H54 (cell line): ENCODE results near the gene CFAP157.

Experiments
- DNase-seq: peaks from one replicate; pipeline ENCODE4 v3.0.0; 2011; ENCODE audit warnings: low spot score, mixed read lengths; ENCODE audit not compliant: insufficient read length
- FAIRE-seq: peaks from 3 replicates; lab custom pipeline; 2011; peaks lifted over from hg19 to GRCh38; lab: Jason Lieb, UNC
- POLR2A ChIP-seq: IDR thresholded peaks from 2 replicates; pipeline ENCODE4 v1.6.1; 2011; ENCODE audit warnings: low read depth, mild to moderate bottlenecking, low read length

Gene CFAP157

DNA sequence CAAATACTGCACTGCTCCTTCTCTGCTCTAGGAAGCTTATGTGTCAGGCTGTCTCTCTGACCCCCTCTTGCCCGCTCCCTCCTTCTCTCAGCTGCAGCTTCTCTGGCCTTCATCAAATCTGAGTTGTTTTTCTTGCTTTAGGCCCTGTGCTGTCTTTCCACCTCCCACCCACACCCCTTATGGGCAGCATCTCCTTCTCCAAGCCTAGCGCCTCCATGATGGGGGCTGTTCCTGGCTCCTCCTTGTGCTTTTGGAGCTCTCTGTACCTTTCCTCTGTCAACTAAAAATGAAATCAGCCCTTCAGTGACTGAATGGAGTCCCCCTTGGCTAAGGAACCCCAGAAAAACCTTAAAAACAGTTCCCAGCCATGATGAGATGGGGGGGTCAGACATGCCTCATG lies 6.6 kb upstream of the CFAP157 start:
- no peak for TF ChIP-seq POLR2A
- FAIRE-seq, result no peak

DNA sequence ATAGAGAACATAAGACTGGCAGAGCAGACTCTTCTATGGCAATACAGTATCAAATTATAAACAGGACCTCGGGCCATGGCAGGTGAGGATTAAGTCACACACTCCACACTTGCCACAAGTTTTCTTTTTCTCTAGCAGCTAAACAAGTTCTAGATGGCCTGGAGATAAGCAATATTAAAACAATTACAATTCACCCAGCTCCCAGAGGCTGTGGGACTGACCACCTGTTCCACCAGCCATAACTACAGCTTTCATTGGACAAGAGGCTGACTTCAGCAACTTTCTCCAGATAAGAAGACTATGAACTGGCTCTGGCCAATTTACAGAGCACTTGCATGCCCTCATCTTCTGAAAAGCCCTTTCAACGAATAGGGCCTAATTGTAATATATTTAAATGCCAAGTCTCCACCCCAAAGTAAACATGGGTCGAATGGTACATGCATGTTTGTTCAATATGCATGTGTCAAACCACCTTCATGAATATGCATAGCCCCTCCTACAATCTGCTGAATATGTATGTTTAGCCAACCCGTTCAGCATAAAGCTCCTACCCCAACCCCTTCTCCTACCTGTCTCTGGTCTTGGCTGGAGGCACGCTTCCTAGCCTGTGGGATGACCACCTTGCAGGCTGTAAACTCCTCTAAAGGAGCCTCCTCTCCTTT lies 6.1 kb upstream of the CFAP157 start:
- TF ChIP-seq POLR2A, result no peak
- FAIRE-seq (no peak), DNase-seq (no peak)

More for the DNA sequence above, 6.6 kb upstream of the CFAP157 start:
- DNase-seq, result no peak

DNA sequence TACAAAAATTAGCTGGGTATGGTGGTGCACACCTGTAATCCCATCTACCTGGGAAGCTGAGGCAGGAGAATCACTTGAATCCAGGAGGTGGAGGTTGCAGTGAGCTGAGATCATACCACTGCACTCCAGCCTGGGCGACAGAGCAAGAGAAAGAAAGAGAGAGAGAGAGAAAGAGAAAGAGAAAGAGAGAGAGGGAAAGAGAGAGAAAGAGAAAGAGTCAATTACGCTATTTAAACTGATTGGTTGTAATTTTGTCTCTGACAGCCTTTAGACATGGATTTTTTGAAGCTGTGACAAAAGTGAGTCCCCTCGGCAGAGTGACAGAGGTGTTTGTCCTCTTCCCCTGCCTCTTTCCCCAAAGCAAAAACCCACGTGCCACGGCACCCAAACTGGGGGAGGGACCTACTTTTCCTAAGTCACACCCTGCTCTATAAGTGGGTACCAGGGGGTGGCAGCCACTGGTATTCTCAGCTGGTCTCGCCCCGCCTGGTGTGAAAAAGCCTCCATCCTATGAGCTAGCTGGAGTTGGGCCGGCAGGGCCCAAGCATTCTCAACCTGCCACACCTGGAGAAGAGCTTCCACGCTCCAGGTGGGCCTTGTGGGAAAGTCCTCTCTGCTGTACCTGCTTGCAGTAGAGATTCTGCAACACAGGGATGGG lies 3.4 kb upstream of the CFAP157 start:
- FAIRE-seq (no peak), DNase-seq (no peak)
- TF ChIP-seq POLR2A, result no peak

DNA sequence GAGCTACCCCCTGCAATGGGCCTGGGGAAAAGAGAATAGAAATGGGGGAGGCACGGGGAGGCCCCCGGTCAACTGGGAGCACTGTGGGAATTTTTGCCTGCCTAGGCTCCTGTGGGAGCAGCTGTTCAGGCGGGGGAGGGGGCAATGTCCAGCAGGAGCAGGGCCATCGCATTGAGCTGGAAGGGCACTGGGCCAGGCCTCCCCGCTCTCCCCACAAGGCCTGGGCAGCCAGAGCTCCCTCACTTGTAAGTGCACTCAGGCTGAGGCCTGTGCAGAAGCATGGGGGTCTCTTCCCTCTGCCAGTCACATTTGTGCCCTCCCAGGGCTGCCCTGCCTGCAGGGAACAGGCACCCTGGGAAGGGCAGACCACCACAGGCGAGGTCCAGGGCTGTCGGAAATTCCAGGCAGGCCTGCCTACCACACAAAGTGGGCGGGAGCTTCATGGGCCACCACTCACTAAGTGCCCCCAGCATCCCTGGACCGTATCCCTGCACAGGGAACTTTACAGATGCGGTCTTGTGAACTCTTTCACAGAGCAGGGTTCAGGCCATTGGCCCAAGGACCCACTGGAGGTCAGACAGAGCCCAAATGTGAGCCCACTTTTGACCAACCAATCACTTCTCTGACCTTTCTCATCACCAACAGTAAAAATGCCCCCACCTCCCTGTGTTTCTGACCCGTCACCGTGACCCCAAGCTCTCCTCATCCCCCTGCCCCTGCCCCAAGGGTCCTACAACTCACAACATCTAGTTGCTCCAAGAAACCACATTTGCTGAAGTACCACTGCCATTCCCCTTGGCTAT lies 1.0 kb upstream of the CFAP157 start:
- TF ChIP-seq POLR2A, result no peak
- no peak for FAIRE-seq
- no peak for DNase-seq

DNA sequence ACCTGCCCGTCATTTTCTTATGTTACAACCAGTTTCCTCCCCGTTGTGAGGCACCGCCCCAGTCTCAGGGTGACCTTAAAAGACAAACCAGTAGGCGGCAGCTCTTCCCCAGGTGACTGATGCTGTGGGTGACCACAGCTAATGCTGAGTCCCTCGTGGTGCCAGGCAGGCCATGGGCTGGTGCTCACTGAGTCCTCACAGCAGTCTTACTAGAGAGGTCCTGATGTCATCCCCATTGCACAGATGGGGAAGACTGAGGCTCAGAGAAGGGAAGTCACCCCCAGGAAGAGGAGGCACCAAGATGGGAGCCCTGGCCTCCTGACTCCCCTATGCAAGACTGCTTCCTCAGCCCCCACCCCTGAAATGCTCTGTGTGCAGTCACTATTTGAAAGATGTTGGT lies 978 bp downstream of the CFAP157 start:
- FAIRE-seq, result no peak
- TF ChIP-seq POLR2A, result no peak
- DNase-seq, result no peak

DNA sequence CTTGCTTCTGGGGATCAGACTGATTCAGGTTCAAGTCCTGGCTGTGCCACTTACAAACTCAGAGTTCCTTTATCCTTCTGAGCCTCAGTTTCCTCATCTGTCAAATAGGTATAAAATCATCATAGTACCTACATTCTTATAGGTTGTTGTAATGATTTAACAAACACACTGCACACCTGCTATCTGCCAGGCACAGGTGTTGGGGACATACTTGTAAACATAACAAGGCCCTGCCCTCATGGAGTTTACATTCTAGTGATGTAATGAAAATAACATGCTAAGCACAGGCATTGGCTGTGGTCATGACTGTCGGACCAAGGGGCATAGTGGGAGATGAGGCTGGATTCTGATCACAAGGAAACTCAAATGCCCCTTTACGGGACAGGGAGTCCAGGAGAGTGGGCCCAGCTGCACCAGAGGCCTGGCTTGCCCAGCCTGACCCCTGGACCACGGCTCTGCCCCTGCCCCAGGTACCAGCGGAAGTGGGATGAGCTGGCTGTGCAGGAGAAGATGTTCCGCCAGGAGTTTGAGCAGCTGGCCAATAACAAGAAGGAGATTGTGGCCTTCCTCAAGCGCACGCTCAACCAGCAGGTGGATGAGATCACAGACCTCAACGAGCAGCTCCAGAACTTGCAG lies 2.3 kb downstream of the CFAP157 start:
- no peak for FAIRE-seq
- DNase-seq, result no peak
- no peak for TF ChIP-seq POLR2A

DNA sequence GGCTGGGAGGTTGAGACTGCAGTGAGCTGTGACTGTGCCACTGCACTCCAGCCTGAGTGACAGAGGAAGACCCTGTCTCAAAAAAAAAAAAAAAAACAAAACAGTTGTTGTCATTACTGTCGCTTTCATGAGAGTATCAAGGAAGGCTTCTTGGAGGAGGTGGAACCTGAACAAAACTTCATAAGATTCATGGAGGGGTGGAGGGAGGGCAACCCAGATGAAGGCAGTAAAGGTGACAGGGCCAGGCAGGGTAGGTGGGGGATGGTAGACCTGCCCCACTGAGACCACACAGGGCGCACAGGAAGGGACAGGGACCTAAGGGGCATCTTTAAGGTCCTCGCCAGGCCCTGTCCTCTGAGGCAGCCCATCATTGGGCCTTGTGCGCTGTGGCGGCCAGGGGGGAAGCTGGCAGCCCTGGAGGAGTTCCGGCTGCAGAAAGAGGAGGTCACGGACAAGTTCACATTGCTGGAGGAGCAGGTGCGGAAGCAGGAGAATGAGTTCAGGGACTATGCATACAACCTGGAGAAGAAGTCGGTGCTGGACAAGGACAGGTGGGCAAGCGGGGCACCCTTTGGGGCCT lies 3.5 kb downstream of the CFAP157 start:
- DNase-seq, result no peak
- no peak for TF ChIP-seq POLR2A
- no peak for FAIRE-seq

DNA sequence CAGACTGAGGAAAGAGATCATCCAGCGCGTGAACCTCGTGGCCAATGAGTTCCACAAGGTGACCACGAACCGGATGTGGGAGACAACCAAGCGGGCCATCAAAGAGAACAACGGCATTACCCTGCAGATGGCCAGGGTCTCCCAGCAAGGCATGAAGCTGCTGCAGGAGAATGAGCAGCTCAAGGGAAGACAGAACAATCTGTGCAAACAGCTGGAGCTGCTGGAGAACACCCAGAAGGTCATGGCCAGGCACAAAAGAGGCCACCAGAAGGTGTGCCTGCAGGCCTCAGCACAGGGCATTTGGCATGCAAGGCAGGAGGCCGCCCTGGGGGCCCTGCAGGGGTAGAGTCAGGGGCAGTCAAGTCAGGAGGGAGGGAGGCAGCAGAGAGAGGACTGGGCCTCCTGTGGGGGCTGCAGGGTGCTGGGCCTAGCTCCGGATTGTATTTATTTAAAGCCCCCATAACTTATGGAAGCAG lies 4.5 kb downstream of the CFAP157 start:
- DNase-seq (no peak), FAIRE-seq (no peak)
- TF ChIP-seq POLR2A, result no peak

DNA sequence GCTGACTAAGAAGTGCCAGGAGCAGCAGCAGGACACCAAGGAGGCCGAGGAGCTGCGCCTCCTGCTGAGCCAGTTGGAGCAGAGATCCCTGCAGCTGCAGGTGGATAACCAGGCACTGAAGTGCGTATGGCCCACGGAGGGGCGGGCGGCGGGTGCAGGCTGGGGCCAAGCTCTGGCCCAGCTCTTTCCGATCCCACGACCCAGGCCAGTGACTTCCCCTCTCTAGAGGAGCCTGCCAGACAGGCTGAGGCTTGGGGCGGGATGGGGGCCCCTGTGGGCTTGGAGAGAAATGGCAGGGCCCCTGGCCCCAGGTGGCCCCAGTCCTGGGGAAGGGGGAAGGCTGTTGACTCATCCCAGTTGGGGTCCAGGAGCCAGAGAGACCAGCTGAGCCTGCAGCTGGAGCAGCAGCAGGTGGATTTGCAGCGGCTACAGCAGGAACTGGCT lies 5.1 kb downstream of the CFAP157 start:
- TF ChIP-seq POLR2A, result no peak
- DNase-seq, result no peak
- no peak for FAIRE-seq

DNA sequence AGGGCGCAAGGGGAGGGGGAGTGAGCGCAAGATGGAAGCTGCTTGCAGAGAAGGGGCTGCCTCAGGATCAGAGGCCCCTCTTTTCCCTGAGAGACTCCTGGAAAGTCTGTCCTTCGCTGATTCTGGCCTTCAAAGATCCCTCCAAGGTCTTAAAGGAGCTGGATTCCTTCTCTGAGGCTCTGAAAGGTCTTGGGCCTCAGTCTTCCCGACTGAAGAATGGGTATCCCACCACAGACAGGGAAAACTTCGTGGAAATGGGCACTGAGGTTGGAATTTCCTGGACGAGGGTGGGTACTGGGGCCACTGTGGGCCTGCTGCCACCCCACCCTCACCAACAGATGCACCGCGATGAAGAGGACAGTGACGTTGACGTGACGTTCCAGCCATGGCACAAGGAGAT lies 5.6 kb downstream of the CFAP157 start:
- DNase-seq (no peak), FAIRE-seq (no peak)
- TF ChIP-seq POLR2A, result no peak

DNA sequence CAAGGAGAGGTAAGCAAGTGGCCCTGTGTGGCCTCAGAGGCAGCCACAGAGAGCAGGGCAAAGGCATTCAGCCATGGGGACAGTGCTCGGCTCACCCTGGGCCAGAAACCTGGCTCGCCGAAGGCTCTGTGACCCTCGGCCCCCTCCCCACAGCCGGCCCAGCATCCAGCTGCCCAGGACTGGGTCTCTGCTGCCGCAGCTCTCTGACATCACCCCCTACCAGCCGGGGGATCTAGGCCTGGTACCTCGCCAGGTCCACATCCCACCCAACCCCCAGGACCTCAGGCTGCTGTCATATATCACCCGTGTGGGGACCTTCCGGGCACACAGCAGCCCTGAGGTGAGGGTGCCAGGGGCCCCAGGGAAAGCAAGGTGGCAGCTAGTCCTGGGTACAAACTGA lies 6.1 kb downstream of the CFAP157 start:
- TF ChIP-seq POLR2A, result no peak
- FAIRE-seq (no peak), DNase-seq (no peak)

DNA sequence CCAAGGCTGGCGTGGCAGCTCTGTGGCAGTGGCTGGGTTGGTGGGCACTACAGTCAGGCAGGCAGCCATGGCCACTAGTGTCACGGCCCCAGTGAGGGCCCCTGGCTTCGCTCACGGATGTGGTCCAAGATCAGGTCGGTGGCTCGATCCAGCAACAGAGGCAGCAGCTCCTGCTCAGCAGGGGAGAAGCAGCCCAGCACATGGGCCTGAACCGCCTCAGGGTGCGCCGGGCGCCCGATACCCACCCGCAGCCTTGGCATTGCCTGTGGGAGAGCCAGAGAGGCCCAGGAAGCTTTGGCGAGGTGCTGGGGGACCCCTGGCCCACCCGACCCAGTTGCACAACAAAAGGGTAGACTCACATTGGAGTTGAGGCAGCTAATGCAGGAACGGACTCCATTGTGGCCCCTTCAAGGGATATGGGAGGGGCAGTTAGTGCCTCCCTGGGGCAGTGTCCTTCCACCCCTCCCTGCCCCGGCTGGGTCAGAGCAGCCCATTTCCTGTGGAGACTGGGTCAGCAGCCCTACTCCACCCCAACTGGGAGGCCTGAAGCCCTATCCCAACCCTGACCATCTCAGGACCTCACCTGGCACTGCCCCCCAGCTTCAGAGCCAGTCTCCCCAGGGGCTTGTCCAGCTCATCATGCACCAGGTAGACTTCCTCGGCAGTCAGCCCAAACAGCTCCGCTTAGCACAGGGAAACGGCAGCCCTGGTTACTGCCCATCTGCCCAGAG lies 7.4 kb downstream of the CFAP157 start:
- TF ChIP-seq POLR2A, result no peak
- FAIRE-seq, result no peak
- DNase-seq, result peak; percentile 61
